HG02798 (cell line): ENCODE results near the gene ST6GALNAC4.
"Not testable (repeated sequence)": the region's sequence is repeated elsewhere in the genome, so short reads cannot be mapped to it uniquely, and the experiment has no call there.

Source experiments
- ATAC-seq: cut with Tn5 transposase; IDR thresholded peaks from one replicate; pipeline ENCODE4 v1.9.1; 2021; ENCODE audit warnings: mild to moderate bottlenecking; ENCODE audit not compliant: unreplicated experiment, poor library complexity

ST6GALNAC4 gene

DNA sequence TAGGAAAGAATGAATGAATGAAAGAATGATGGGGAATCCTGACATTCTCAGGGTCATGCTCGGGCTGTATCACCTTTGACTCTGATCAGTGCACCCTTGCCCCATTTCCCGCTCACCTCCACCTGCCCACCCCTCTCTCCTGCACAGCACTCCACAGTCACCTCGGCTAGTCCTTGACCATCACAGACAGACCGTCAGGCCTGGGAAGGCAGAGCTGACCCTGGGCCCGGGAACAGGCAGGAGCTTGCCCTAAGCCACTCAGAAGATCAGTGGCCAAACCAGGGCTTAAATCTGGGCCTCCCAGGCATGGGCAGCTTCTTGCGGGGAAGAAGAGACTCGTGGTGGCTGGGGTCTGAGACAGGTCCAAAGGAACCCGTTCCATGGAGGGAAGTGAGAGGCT lies 21.0 kb downstream of the ST6GALNAC4 start:
- no peak for ATAC-seq

DNA sequence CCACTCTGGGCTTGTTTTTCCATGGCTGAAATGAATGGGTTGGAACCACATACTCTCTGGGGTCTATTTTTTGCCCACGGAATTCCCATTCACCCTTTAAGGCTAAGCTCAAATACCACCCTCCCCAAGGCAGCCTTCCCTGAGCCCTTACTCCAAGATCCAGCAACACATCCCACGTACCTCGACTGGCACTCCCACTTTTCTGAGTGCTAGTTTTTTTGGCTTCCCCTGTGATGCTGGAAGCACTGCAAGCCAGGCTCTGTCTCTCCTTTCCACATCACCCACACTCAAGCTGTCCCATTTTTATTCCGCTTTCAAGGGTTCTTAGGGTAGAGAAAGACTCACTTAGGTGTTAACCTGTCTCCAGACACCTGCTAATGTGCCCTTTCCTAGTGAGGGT lies 23.4 kb downstream of the ST6GALNAC4 start:
- no peak for ATAC-seq

DNA sequence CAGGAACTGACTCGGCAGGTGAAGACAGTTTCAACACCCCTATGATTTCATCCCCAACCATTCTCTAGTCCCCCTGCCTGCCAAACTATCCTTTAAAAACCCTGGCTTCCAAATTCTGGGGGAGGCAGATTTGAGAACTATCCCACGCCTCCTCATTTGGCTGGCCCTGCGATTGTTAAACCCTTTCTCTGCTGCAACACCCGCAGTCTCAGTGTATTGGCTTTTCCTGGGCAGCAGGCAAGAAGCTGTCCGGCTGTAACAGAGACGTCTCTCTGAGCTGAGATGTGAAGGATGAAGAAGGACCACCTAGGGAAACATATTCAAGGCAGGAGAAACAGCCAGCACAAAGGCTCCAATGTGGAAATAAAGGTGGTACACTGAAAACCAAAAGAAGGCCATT lies 24.0 kb downstream of the ST6GALNAC4 start:
- ATAC-seq, result no peak

DNA sequence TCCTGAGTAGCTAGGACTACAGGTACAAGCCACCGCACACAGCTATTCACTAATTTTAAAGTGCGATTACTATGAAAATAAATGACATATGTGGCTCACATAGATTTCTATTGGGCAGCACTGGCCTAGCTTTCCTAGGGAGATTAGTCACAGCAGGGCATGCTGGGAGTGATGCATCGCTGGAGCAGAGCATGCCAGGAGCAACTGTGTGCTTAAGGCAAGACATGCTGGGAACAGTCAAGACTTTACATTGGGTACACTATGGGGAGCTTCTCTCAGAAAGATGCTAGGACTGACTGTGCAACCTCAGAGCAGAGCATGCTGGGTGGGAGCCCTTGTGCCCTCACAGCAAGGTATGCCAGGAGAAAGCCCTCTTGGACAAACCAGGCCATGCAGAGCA lies 26.8 kb downstream of the ST6GALNAC4 start:
- ATAC-seq, result no peak

DNA sequence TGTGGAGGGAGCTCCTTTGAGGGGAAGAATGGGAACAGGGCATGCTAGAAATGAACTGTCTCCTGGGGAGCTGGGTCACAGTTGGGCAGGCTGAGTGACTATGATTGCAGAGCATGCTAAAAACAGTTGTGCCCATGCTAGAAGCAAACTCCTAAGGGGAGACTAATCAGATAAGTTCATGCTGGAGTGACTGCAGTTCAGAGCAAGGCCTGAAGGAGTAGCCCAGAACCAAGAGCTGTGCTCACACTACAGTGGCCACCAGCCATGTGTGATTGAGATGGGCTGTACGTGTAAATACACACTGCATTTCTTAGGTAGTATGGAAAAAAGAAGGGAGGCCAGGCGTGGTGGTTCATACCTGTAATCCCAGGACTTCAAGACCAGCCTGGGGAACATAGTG lies 29.0 kb downstream of the ST6GALNAC4 start:
- ATAC-seq, result no peak

DNA sequence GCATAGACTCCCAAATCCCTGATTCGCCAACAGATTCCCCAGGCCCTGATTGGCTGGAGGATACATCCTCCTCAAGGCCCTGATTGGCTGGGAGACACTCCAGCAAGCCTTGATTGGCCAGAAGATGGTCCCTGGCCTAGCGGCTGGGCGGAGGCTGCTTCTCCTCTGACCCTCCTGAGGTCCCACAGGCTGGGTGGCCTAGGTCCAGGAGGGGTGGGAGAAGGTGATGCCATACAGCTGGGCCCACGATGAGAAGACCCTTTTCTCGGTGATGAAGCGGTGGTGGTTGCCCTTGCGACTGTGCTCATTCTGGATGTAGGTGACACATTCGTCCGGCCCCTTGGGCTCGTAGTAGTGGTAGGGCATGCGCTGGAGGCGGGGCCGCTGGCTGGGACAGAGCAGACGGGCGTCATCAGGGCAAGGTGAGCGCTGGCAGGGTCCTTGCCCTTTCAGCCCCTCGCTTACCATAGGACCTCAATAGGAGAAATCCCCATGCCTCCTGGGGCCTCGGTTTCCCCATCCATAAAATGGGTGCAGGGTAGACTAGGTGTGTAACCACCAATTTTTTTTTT lies 30.4 kb downstream of the ST6GALNAC4 start:
- no peak for ATAC-seq

DNA sequence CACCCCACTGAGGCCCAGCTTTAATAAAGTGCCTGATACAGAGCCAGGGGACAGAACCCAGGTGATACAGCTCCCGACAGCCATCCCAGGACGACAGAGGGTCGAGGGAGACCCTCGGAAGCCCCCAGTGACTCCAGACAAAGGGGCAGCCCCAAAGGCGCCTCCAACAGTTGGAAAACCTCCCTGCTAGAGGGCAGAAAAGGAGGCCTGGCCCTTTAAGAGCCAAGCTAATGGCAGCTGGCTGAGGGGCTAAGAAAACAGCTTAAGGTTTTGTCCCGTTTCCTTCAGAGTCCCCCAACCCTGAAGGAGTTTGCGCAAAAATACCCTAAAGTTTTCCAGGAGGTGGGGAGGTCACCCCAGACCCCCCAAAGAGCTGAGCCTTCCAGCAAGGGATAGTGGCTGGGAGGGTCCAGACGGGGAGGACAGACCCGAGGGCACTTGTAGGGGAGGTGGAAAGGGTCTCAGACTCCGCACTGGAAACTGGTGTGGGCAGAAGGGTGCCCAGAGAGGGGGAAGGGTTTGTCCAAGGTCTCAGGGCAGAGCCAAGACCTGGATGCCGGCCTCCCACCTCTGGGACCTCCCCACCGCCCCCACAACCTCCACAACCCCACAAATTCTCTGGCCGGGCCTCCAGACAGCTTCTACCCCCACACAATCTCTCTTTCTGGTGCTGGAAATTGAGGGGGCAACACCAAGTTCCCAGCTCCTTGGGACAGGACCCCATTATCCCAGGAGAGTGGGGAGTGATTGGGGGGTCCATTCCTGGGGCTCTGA lies 31.1 kb downstream of the ST6GALNAC4 start:
- no peak for ATAC-seq

DNA sequence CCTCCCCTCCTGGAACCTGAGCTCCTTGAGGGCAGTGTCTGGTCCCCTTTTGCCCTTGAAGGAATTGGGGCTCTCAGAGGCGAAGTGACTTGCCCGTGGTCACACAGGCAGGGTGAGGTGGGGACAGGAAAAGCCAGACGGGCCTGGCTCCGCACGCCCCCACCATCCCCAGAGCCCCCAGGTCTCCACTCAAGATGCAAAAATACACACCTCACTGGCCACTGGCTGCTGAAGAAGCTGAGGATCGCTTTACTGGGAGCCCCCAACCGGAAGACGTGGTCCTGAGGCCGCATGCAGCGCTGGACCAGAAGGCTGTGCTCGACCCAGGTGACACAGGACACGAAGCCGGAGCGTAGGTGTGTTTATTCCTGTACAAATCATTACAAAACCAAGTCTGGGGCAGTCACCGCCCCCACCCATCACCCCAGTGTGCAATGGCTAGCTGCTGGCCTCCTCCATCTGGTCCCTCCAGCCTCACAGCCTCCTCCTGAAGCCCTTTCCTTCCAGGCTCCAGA lies 31.8 kb downstream of the ST6GALNAC4 start:
- ATAC-seq, result no peak

DNA sequence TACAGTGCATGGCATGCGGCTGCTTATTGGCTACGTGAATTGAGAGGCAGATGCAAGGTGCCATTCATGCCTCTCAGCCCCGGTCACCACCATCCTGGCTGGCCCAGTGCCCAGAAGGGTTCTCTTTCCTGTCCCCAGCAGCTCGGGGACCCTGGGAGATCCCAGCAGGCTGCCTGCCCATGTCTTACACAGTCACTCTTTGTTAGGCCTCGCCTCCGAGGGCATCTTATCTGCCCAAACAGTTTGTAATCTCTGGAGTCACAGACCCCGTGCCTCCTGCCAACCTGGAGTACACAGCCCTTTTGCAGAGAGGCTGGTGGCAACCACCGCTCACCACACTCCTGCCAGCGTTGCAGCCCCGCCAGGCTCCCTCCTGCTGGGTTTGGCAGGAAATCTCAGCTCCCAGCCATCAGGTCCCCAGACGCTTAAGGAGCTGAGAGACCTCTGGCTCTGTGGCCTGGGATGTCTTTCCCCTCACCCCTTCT lies 32.4 kb downstream of the ST6GALNAC4 start:
- ATAC-seq, result no peak

DNA sequence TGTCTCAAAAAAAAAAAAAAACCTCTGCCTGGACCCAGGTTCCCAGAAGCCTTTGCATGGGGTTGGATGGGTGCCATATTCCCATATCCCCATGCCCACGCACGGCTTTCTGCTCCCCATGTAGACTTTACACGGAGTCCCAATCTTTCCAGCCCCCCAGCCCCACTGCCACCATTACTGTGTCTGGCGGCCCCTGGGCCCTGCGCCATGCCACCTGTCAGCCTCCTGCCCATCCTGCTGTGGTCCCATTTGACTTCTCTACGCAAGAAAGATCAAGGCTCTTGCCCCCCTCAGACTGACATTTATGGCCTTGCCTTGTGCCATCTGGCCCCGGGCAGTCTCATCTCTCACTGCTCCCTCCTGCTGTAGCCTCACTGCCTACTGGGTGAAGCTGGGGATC lies 32.9 kb downstream of the ST6GALNAC4 start:
- no peak for ATAC-seq

DNA sequence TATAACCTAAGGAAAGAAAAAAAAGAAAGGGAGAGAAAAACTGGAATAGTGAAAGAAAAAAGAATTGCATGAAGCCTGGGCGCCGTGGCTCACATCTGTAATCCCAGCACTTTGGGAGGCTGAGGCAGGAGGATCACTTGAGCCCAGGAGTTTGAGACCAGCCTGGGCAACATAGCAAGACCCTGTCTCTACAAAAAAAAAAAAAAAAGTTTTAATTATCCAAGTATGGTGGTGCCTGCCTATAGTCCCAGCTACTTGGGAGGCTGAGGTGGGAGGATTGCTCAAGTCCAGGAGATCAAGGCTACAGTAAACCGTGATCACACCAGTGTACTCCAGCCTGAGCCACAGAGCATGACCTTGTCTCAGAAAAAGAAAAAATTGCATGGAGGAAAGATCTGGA lies 35.1 kb downstream of the ST6GALNAC4 start:
- ATAC-seq, result not testable (repeated sequence)

DNA sequence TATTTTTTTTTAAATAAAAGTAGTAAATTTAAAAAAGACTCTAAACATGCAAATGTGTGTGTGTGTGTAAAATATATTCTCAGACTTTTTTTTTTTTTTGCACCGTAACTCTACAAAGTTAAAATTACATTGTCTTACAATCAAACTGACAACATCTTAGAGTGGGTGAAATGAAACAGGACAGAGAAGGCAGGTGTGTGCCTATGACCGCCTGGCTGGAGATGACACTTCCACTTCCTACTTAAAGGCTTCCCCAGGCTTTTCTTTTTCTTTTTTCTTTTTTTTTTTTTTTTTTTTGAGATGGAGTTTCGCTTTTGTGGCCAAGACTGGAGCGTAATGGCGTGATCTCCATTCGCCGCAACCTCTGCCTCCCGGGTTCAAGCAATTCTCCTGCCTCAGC lies 36.7 kb downstream of the ST6GALNAC4 start:
- no peak for ATAC-seq

DNA sequence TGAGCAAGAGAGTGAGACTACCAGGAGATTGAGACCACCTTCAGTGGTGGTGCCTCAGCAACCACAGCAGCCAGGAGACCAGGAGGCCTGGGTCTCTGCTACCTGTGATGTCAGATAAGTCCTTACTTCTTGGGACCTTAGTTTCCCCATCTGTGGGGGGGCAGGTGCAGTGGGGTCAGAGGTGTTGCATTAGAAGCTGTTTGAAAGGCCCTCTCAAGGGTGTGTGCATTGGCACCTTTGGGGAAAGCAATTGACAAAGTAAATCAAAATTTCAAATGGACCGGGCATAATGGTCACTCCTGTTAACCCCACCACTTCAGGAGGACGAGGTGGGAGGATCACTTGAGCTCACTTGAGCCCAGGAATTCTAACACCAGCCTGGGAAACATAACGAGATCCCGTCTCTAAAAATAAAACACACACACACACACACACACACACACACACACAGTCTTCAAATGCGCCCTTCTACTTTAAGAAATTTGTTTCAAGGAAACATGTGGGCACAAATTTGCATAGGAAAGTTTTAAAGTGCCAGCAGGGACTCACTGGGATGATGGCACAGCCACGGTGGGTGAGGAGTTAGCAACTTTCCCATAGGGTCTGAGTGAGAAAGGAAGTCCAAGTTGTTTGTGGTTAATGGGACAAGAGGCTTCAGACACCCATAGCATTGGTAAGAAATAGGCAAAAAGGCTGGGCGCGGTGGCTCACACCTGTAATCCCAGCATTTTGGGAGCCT lies 38.0 kb downstream of the ST6GALNAC4 start:
- no peak for ATAC-seq

DNA sequence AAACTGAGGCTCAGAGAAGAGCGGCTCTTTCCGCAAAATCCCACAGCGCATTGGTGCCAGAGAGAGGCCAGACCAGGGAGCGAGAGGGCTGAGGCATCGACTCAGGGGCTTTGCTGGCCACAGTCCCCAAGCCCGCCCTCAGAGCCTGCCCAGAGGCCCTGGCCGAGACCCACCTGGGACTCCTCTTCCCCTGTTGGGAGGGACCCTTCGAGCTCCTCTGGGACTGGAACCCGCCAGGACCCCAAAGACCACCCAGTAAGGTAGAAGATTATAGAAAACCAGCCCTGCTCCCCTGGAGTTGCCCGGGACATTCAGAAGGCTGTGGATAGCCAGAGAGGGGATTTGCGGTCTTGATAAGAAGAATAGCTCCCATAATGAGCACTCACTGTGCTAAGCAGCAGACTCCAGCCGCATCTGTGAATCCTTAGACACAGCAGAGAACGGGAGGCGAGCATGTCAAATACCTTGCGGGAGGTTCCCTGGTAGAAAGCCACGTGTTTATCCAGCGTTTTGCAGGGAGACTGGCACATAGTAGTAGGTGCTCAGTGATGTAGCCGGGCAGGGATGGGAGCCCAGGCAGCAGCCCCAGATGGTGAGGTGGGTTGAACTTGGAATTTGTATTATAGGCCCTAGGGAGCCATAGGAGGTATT lies 38.7 kb downstream of the ST6GALNAC4 start:
- no peak for ATAC-seq

DNA sequence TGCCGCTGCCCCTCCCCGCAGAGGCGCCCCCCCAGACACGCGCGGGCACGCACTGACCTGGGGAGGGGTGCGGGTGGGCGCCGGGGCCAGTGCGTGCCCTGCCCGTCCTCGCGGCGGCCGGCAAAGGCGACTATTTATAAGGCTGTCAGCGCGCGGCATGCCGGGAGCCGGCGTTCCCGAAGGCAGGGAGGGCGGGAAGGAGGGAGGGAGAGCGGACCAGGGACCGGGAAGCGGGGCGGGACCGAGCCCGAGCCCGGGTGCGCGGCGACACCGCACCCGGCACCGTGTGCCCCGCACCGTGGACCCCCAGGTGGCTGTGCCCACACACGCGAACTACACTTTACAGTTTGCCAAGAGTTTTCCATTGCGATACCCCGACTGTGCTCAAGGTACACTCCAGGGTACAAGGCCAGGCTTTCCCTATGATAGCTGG lies 39.3 kb downstream of the ST6GALNAC4 start, which contains the start of gene AK1:
TSS of gene AK1 (minus strand) at position 110 of the 433 bp plus-strand sequence. CDS start 3,058 bp downstream, outside the sequence.
- ATAC-seq, result no peak

DNA sequence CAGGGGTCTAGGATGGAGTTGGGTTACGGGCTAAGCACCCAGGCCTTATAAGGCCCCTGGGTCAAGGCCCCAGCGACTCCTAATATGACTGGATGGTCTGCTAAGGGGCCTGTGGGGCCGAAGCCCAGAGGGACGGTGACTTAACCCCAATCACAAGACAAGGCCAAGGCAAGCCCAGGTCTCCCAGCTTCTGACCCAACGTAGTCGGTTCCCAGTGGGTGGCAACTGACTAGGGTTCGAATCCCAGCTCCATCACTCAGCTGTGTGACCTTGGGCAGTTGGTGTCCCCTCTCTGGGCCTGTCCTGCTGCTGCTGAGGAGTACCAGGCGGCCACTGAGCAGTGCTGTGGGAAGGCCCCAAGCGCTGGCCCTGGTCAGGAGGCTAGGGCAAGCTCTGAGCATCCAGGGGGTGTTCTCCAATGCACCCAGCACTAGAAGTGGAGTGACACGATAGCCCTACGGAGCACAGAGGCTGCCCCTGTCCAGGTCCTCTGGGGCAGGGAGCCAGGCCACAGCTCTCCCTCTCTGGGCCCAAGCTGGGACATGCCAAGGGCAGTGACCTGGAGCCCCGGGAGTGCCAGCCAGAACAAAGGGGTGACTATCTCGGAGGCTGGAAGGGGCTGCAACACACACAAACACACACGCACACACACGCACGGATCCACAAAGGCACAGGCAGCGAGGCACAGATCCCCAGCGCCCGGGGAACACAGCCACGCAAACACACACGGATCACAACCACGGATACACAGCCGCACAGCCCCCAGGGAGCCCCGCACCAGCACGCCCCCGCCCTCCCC lies 39.9 kb downstream of the ST6GALNAC4 start:
- ATAC-seq, result no peak

DNA sequence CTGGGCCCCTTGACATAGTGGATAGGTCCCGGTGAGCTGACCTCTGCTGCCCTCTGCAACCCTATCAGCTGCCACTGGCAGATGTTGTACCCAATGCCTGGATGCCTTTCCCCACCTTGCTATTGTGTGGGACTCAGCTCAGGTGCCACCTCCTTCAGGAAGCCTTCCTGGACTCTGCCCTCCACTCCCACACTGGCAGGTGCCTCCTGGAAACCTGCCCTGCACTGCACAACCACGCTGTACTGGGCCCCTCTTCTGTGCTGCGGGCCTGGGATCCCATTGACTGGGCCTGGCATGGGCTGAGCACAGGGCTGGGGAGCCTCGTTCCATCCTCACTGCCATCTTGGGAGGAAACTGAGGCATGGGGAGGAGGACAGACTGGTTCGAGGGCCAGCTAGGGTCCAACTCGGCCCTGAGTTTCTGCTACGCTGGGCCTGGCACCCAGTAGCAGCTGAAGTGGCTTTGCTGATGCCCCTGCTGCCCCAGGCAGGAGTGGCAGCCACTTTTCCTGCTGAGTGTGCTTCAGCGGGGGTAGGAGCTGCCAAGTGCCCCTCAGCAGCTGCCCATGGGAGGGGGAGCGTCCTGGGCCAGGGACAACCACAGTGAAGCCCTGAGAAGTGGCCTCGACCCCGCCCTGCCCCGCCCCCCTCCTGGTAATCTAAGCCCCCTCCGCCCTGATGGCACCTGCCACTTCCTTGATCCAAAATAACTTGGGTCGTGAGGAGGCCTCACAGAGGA lies 40.6 kb downstream of the ST6GALNAC4 start:
- no peak for ATAC-seq

DNA sequence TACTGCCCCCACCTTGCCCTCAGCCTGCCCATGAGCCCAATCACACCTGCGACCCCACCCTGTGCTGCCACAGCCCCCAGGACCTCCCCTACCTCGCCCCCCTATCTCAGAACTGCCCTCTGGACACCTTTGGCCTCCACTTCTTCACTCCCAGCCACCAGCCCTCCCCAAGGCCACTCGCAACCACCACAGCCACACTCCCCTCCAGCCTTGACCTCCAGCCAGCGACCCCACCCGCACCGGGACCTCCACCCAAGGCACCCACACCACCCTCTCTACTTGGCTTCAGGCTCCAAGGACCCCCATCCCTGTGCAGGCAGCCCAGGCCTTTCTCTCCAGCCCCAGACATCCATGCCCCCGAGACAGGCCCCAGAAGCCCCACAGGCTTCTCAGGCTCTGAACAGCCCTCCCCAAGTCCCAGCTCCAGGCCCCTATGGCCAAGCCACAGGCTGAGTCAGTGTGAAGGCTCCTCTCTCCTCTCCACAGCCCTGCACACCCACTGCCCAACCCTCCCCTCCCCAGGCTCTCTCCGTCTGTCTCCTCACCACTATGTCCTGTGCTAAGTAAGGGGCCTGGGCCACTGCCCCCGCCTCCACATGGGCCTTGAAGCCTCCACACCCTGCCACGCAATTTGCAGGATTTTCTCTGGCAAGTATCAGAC lies 41.4 kb downstream of the ST6GALNAC4 start:
- no peak for ATAC-seq
